IPS-20b (cell line): Measurements from ENCODE around the gene PTAFR.

ENCODE experiments used
- H3K27ac ChIP-seq: one replicate; pipeline ENCODE4 v1.5.1; 2013; ENCODE audit warnings: low read length
- H3K27me3 ChIP-seq: 2 replicates; pipeline ENCODE4 v1.6.1; 2013; ENCODE audit warnings: mild to moderate bottlenecking, low read length, inconsistent platforms; ENCODE audit not compliant: insufficient read depth
- H3K36me3 ChIP-seq: 2 replicates; pipeline ENCODE4 v1.6.1; 2013; ENCODE audit warnings: low read depth, mild to moderate bottlenecking, inconsistent platforms, low read length, moderate library complexity; ENCODE audit not compliant: insufficient read depth
- H3K4me1 ChIP-seq: 2 replicates; pipeline ENCODE4 v1.6.1; 2013; ENCODE audit warnings: mild to moderate bottlenecking, control low read depth, inconsistent platforms, low read length, moderate library complexity; ENCODE audit not compliant: insufficient read depth
- H3K4me3 ChIP-seq: 2 replicates; pipeline ENCODE4 v1.5.1; 2013; ENCODE audit warnings: mild to moderate bottlenecking, low read length, inconsistent platforms
- H3K9ac ChIP-seq: 2 replicates; pipeline ENCODE4 v1.6.1; 2013; ENCODE audit warnings: low read depth, mild to moderate bottlenecking, inconsistent platforms, low read length, moderate library complexity
- H3K9me3 ChIP-seq: 2 replicates; pipeline ENCODE4 v1.6.1; 2013; ENCODE audit warnings: mild to moderate bottlenecking, low read depth, low read length, inconsistent platforms; ENCODE audit not compliant: insufficient read depth

The PTAFR gene, protein sequence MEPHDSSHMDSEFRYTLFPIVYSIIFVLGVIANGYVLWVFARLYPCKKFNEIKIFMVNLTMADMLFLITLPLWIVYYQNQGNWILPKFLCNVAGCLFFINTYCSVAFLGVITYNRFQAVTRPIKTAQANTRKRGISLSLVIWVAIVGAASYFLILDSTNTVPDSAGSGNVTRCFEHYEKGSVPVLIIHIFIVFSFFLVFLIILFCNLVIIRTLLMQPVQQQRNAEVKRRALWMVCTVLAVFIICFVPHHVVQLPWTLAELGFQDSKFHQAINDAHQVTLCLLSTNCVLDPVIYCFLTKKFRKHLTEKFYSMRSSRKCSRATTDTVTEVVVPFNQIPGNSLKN

DNA sequence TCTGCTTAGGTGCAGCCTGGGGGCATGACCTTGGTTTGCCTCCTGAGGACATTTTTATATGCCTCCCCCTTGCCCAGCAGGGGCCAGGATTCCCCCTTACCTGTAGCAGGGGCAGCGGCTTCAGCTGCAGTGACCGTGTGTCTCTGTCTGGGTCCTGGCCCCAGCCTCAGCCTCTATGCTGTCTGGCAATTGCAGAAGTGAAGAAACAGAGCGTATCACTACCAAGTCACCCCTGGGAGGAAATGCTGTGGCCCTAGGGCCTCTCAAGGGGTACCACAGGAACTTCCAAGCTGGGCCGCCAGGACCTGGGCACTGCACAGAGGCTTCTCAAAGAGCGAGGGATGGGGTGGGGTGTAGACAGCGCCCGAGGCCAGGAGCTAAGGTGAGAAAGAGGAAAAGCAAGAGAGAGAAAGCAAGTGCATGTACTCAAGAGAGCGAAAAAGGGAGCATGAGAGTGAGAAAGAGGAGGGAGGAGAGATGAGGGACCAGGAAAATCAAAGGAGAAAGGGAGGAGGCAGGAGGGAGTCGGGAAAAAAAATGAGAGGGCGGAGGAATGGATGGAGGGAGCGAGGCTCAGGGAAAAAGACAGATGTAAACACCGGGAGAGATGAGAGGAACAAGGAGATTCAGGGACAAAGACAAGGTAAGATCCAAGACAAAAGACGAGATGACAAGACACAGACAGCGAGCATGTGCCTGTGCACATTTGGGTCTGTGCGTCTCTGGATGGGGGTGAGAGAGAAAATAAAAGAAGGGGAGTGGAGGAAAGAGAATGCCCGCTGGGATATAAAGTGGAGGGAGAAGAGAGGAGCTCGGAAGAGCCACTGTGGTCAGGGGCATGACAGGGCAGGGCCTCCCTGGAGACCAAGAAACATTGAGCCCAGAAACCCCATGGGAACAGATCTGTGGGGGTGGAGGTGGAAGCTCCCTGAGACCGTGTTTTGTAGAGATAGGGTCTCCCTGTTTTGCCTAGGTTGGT, at the start of gene PTAFR:
TSS of gene PTAFR (minus strand) at position 199 of the 979 bp plus-strand sequence. CDS start 25,669 bp downstream, outside the sequence.
- H3K9me3 ChIP-seq, result no peaks in the 10 kb centered on the region
- H3K36me3 ChIP-seq, result no peaks in the 10 kb centered on the region
- H3K9ac ChIP-seq, result no peak within 1 kb of the TSS
- no peak within 1 kb of the TSS for H3K4me3 ChIP-seq
- no peak within 1 kb of the TSS for H3K27ac ChIP-seq
- no peaks in the 10 kb centered on the region for H3K27me3 ChIP-seq
- H3K4me1 ChIP-seq, result no peaks in the 10 kb centered on the region; the same call in 1 of the 2 replicates

DNA sequence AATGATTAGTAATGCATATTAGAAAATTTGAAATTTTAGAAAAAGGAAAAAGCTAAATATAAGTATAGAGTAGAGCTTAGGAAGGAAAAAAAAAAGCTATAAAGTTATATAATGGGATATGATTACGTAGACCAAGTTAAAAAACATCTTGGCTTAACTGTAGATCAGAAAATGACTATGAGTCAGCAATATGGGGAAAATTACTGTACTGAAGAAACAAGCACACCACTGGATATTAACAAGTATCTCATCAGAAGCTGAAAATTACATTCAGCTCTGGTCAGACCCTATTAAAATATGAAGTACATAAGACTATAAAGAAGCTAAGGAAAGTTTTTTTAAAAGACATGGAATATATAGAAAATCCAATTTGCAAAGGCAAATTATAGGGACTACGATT, 36.8 kb upstream of the PTAFR start:
- no peak overlapping the region for H3K4me3 ChIP-seq
- H3K4me1 ChIP-seq, result peaks cover 5% of the 10 kb centered on the region; the same call in 1 of the 2 replicates
- no peaks in the 10 kb centered on the region for H3K9me3 ChIP-seq
- H3K27ac ChIP-seq, result no peak overlapping the region
- no peaks in the 10 kb centered on the region for H3K27me3 ChIP-seq
- H3K36me3 ChIP-seq, result peaks cover 56% of the 10 kb centered on the region
- H3K9ac ChIP-seq, result no peak overlapping the region

DNA sequence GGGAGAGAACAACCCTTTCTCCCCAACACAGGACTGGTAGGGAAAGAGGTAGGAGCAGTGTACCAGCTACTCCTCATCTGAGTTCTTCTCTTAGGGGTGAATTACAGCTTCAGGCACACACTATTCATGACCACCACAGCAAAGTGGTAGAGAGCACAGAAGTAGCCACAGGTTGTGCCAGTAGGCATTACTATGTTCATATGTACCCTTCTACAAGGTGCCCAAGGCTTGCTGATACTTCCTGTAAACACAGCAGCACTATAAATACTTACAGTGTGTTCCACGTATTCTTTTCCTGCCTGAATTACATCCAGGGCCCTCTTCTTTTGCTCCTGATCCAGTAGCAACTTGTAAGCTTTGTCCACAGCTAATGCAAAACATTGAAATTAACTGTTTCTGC, 33.2 kb upstream of the PTAFR start:
- Histone ChIP-seq H3K27me3 (no peaks in the 10 kb centered on the region), H3K4me3 (no peak overlapping the region), H3K4me1 (peaks cover 5% of the 10 kb centered on the region; the same call in 1 of the 2 replicates), H3K9ac (no peak overlapping the region), H3K9me3 (no peaks in the 10 kb centered on the region), H3K36me3 (peaks cover 78% of the 10 kb centered on the region), H3K27ac (no peak overlapping the region)

DNA sequence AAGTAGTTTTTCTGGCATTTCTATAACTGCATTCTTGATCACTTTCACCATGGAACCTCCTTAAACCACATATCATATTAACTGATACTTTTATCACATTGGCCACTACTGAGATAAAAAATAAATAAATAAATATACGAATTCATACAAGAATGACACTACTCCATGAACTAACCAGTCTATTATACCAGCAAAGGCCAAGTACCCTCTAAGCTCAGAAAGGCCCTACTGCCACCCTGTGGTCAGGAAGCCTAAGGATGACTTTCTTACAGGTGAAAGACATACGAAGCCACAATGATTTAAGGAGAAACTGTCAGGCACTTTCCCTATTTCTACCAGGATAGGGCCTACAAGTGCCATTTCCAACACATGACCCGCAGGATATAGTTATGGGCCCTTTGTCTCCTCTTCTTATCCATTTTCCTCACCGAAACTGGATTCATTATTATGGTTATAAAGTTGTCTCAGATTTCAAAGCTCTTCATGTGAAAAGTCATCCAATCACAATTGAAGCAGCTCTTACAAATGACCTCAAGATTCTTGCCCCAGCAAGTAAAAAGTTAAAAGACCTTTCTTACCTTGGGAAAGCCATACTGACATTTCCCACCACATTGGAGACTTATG, 32.4 kb upstream of the PTAFR start:
- Histone ChIP-seq H3K27me3 (no peaks in the 10 kb centered on the region), H3K4me1 (peaks cover 5% of the 10 kb centered on the region; the same call in 1 of the 2 replicates), H3K9me3 (no peaks in the 10 kb centered on the region), H3K4me3 (no peak overlapping the region), H3K9ac (no peak overlapping the region), H3K27ac (no peak overlapping the region), H3K36me3 (peaks cover 78% of the 10 kb centered on the region)

DNA sequence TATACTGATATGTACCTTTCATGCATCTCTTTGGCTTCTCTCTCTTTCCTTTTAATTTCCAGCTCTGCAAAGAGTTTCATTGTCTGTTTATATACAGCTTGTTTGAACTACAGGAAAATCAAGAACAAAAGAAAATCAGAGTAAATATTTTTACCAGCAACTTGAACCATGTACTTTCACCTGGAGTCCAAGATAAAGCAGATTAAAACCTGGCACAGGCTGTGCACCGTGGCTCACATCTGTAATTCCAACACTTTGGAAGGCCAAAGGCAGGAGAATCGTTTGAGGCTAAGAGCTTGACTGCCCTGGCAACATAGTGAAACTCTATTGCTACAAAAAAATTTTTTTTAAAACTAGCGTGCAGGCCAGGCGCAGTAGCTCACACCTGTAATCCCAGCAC, 28.8 kb upstream of the PTAFR start:
- no peaks in the 10 kb centered on the region for H3K9me3 ChIP-seq
- no peak overlapping the region for H3K27ac ChIP-seq
- no peaks in the 10 kb centered on the region for H3K27me3 ChIP-seq
- H3K36me3 ChIP-seq, result peaks cover 80% of the 10 kb centered on the region
- H3K4me3 ChIP-seq, result no peak overlapping the region
- H3K9ac ChIP-seq, result no peak overlapping the region
- H3K4me1 ChIP-seq, result peaks cover 5% of the 10 kb centered on the region; the same call in 1 of the 2 replicates

DNA sequence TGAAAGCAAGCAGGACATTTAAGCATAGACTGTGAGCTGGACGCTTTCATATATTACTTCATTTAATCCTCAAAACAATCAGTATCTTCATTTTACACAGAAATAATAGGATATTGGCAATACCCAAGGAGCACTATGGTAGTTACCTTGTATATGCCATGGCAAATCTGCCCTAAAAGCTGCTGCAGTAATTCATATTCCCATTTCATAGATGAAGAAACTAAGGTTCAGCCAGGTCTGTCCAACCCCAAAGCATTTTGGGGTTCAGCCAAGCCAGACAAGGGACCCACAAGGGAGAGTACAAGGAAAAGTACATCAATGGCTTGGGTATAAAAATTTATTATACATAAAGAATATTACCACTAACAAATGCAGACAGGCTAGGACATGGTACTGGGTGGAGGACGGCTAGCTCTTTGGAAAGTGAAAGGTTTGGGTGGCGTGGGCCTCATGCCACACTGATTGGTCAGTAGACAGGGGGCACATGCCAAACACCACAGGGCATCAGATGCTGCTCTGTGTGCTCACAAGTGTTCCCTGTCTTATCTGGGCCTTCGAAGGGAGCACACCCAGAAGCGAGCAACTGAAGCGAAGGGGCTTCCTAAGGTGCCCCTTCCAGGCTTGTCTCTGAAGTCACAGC, 23.9 kb upstream of the PTAFR start:
- H3K36me3 ChIP-seq, result peaks cover 67% of the 10 kb centered on the region
- H3K27ac ChIP-seq, result no peak overlapping the region
- no peak overlapping the region for H3K4me3 ChIP-seq
- H3K9ac ChIP-seq, result no peak overlapping the region
- no peaks in the 10 kb centered on the region for H3K9me3 ChIP-seq
- no peaks in the 10 kb centered on the region for H3K27me3 ChIP-seq
- peaks cover 15% of the 10 kb centered on the region for H3K4me1 ChIP-seq

DNA sequence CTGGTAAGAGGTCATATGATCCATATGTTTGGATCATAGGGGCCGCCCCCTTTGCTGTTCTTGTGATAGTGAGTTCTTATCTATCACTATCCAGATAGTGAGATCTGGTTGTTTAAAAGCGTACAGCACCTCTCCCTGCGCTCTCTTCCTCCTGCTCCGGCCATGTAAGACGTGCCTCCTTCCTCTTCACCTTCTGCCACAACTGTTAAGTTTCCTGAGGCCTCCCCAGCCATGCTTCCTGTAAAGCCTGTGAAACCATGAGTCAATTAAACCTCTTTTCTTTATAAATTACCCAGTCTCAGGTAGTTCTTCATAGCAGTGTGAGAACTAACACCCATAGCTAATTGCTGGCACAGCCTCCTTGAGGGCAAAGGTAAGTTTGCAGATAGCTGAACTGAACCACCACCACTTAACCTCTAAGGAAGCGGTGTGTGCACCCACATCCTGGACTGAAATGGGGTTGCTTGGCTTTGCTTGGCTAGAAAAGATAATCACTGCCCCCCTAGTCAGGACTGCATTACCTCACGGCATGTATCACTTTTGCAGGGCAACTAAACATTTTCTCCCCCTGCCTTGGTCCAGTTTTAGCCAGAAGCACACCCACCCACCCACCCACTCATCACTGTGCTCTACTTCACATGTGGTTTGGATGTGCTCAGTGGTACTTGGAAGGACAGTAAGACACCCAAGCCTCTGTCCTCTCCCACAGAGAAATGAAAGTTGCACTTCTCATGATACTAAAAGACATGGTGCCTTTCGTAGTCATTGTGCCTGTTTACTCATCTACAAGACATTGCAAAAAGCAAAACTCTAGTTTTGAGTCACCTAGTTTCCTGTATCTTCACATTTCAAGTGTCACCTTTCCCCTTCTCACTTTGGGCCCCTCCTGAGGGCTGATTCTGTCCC, 23.1 kb upstream of the PTAFR start:
- Histone ChIP-seq H3K27ac (no peak overlapping the region), H3K36me3 (peaks cover 59% of the 10 kb centered on the region), H3K9ac (no peak overlapping the region)

DNA sequence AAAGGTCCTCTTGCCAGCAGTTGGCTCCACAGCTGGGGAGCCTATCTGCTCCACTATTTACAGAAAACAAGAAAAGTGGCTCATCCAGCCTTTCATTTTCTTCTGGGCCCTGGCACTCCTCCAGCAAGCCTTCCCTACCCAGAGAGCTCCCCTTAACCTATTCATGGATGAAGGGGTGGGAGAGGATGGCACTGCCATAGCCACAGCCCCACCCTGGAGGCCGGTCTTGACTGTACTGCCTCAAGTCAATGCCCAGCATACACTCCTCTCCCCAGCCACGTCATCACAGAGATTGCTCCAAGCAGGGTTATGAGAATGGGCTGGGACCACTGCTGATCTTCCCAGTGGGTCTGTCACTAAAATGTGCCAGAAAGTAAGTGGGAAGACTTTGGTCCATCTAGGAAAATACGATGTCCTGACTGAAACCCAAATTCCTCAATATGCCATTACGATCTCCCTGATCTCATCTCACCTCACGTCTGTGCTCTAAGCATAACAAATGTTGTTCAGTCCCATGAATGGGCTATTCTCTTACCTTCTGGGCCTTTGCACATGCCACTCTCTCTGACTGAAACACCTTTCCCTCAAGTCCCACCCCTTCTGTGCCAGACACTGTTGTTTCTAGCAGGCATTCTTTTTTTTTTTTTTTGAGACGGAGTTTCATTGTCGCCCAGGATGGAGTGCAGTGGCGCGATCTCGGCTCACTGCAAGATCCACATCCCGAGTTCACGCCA, 21.4 kb upstream of the PTAFR start:
- peaks cover 17% of the 10 kb centered on the region for H3K4me1 ChIP-seq
- no peak overlapping the region for H3K4me3 ChIP-seq
- no peaks in the 10 kb centered on the region for H3K27me3 ChIP-seq
- H3K36me3 ChIP-seq, result peaks cover 42% of the 10 kb centered on the region
- H3K9me3 ChIP-seq, result no peaks in the 10 kb centered on the region
- no peak overlapping the region for H3K27ac ChIP-seq
- no peak overlapping the region for H3K9ac ChIP-seq

More for the DNA sequence above, 23.1 kb upstream of the PTAFR start:
- Histone ChIP-seq H3K4me1 (peaks cover 15% of the 10 kb centered on the region), H3K9me3 (no peaks in the 10 kb centered on the region), H3K27me3 (no peaks in the 10 kb centered on the region), H3K4me3 (no peak overlapping the region)

DNA sequence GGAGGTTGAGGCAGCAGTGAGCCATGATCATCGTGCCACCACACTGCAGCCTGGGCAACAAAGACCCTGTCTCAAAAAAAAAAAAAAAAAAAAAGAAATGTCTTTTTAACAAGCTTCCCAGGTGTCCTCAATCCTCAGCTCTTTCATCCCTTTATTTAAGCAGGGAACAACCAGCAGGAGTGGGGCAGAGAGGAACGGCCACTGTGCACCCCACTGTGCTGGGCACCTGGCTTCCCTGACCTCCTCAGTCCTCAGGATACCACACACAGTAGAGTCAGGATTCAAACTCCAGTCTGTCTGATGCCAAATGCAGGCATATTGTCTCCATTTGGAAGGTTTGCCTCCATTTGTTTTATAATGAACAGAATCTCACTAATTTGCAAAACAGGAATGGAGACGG, 19.8 kb upstream of the PTAFR start:
- Histone ChIP-seq H3K27ac (peak overlapping the region; percentile 70), H3K4me3 (peak overlapping the region; percentile 23; the same call in 1 of the 2 replicates), H3K36me3 (peaks cover 34% of the 10 kb centered on the region), H3K9ac (no peak overlapping the region), H3K9me3 (no peaks in the 10 kb centered on the region), H3K27me3 (no peaks in the 10 kb centered on the region), H3K4me1 (peaks cover 17% of the 10 kb centered on the region)

DNA sequence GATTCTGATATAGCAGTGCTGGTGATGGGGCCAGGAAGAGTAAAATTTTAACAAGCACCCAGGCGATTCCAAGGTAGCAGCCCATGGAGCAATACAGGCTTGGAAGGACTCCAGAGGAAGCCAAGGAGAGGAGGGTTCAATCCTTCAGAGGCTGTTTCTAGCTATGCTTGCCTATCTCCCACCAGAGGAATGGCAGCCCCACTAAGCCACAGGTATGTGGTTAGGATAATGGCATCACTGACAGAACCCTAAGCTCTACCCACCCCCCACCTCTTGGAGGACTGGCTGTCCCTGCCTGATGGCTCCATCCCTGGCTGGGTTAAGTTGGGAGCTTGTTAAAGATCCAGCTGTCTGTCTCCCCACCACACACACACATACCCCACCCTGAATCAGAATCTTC, 19.3 kb upstream of the PTAFR start:
- no peak overlapping the region for H3K4me3 ChIP-seq
- peaks cover 17% of the 10 kb centered on the region for H3K4me1 ChIP-seq
- peak overlapping the region; percentile 70 for H3K27ac ChIP-seq
- H3K9me3 ChIP-seq, result no peaks in the 10 kb centered on the region
- peaks cover 29% of the 10 kb centered on the region for H3K36me3 ChIP-seq
- no peaks in the 10 kb centered on the region for H3K27me3 ChIP-seq
- no peak overlapping the region for H3K9ac ChIP-seq
